ENCODE data around the gene THEMIS2. TPM values are rescaled to one million over a fixed set of nuclear protein-coding genes. Genes with fewer than 3 reads are reported as not detected.

Gene THEMIS2
- total RNA-seq, 2 donors from 2014 or later, result 6.8 to 12.6 TPM

DNA sequence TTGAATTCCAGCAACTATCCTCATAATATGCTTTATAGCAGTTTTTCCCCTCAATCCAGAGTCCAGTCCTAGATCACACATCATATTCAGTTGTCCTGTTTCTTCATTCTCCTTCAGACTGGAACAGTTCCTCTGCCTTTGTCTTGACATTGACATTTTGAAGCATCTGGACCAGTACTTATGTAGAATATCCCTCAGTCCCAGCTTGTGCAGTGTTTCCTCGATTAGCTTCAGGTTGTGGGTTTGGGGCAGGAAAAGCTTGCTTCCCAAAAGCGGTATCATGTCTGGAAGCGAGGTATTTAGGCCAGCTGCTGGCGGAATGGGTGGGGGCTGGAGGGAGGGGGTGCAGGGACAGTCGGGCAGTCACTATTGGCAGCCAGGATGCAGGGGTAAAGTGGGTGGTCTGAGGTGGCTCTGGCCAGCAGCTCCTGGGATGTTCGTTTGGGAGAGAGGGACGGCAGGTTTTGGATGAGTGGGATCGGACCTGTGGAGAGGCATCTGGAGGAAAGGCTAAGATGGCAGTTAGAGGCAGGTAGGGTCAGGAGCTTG is 6.5 kb downstream of the THEMIS2 start:
- DNase-seq, result no peak
- H3K4me3 ChIP-seq, result no peak overlapping the region
- no peak overlapping the region for H3K27ac ChIP-seq
- no peaks in the 10 kb centered on the region for H3K9me3 ChIP-seq
- H3K4me1 ChIP-seq, result no peaks in the 10 kb centered on the region
- H3K27me3 ChIP-seq, result no peaks in the 10 kb centered on the region
- TF ChIP-seq, protein P1, sequence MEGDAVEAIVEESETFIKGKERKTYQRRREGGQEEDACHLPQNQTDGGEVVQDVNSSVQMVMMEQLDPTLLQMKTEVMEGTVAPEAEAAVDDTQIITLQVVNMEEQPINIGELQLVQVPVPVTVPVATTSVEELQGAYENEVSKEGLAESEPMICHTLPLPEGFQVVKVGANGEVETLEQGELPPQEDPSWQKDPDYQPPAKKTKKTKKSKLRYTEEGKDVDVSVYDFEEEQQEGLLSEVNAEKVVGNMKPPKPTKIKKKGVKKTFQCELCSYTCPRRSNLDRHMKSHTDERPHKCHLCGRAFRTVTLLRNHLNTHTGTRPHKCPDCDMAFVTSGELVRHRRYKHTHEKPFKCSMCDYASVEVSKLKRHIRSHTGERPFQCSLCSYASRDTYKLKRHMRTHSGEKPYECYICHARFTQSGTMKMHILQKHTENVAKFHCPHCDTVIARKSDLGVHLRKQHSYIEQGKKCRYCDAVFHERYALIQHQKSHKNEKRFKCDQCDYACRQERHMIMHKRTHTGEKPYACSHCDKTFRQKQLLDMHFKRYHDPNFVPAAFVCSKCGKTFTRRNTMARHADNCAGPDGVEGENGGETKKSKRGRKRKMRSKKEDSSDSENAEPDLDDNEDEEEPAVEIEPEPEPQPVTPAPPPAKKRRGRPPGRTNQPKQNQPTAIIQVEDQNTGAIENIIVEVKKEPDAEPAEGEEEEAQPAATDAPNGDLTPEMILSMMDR (IDR thresholded peaks at IDR 0.05), result no peak
- intact Hi-C loops (cut with DNase I), result no loop called here
- no peaks in the 10 kb centered on the region for H3K36me3 ChIP-seq
- no peak overlapping the region for H3K9ac ChIP-seq (ENCODE audit: low read depth in 2 of 2, low read length in 2 of 2)

DNA sequence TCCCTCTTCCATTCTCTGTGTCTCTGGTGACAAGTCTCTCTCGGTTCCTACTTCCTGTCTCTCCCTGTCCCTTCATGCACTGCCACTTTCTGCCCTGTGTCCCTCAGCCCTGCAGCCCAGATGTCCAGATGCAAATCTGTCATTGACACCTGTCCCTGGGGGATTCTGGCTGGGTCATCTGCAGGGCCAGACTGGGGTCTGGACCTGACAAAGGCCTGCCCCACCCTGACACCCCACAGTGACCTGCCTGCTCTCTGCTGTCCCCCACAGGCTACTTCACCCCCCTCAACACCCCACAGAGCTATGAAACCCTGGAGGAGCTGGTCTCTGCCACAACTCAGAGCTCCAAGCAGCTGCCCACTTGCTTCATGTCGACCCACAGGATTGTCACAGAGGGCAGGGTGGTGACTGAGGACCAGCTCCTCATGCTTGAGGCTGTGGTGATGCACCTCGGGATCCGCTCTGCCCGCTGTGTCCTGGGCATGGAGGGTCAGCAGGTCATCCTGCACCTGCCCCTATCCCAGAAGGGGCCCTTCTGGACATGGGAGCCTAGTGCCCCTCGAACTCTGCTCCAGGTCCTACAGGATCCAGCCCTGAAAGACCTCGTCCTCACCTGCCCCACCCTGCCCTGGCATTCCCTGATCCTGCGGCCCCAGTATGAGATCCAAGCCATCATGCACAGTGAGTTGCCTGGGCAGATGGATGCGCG is 7.2 kb downstream of the THEMIS2 start:
- H3K9me3 ChIP-seq, result no peaks in the 10 kb centered on the region
- no peak overlapping the region for H3K4me3 ChIP-seq
- no peaks in the 10 kb centered on the region for H3K27me3 ChIP-seq
- H3K9ac ChIP-seq (ENCODE audit: low read depth in 2 of 2, low read length in 2 of 2), result no peak overlapping the region
- no peaks in the 10 kb centered on the region for H3K4me1 ChIP-seq
- DNase-seq, result no peak
- H3K36me3 ChIP-seq, result no peaks in the 10 kb centered on the region
- intact Hi-C loops (cut with DNase I), result no loop called here
- TF ChIP-seq, protein P1 (IDR thresholded peaks at IDR 0.05), result no peak
- no peak overlapping the region for H3K27ac ChIP-seq

DNA sequence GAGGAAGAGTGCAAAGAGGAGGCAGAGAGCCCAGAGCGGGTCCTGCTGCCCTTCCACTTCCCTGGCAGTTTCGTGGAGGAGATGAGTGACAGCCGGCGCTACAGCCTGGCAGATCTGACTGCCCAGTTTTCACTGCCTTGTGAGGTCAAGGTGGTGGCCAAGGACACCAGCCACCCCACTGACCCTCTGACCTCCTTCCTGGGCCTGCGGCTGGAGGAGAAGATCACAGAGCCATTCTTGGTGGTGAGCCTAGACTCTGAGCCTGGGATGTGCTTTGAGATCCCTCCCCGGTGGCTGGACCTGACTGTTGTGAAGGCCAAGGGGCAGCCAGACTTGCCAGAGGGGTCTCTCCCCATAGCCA is 10.2 kb downstream of the THEMIS2 start:
- intact Hi-C loops (cut with DNase I), result no loop called here
- Histone ChIP-seq H3K27ac (no peak overlapping the region), H3K27me3 (no peaks in the 10 kb centered on the region), H3K36me3 (no peaks in the 10 kb centered on the region), H3K9me3 (no peaks in the 10 kb centered on the region), H3K4me3 (no peak overlapping the region), H3K9ac (ENCODE audit: low read depth in 2 of 2, low read length in 2 of 2) (no peak overlapping the region), H3K4me1 (no peaks in the 10 kb centered on the region)
- TF ChIP-seq, protein P1 (IDR thresholded peaks at IDR 0.05), result no peak
- no peak for DNase-seq

DNA sequence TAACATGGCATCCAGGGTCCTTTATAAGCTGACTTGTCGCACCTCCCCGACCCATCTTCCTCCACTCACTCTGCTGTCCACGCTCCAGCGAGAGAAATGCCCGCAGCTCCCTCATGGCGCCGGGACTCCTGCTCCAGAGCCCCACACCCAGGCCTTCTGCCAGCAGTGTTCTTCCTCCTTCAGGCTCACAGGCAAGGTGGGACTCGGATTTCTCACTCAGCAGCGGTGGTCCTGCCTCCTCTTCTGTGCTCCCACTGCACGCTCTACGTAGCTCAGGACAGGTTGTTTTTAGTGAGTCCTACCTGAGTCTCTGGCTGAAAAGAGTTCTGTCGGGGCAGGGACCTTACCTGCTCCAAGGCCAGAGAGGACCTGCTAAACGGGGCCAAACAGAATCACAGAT is 11.2 kb downstream of the THEMIS2 start:
- Histone ChIP-seq H3K9ac (ENCODE audit: low read depth in 2 of 2, low read length in 2 of 2) (peak overlapping the region in 1 of 2 donors; percentile 12), H3K27ac (no peak overlapping the region), H3K4me1 (no peaks in the 10 kb centered on the region), H3K9me3 (no peaks in the 10 kb centered on the region), H3K27me3 (no peaks in the 10 kb centered on the region), H3K36me3 (no peaks in the 10 kb centered on the region), H3K4me3 (no peak overlapping the region)
- no peak for DNase-seq
- intact Hi-C loops (cut with DNase I), result no loop called here
- TF ChIP-seq, protein P1 (IDR thresholded peaks at IDR 0.05), result no peak

DNA sequence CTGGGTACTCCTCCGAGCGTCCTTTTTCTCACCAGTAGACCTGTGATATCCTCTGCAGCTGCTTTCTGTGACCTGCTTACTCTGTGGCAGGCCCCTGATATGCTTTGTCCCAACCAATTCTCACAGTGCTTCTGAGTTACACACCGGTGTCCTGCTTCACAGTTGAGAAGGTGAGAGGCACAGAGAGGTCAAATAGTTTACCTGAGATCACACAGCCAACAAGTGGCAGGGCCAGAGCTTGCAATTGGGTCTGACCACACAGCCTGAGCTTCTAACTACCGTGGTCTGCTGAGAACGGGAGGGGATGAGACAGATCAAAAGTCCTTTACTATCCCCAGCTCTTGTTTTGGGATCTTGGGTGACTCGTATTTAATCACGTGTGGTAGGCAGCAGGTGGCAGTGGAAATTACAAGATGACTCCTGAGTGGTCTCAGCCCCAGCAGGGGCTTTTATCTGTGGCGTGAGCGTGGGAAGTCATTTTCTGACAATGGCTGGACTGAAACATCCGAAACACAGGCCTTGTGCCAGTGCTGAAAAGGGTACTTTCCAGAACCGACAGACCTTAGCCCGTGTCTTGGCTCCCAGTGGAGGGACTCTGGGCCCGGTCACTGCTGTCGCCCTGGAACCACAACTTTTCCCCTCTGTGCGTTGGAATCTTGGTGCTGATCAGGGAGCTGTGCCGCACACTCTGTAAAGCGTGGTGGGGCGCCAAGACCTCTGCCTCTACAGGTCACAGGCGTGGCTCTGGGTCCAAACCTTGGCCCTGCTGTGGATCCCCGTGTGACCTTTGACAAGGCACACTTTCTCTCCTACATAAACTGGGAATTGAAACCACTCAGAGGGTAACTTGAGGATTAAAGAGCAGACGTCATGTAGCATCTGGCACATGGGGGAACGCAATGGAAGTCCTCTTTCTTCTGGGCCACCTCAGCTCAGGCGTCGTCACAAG is 11.9 kb downstream of the THEMIS2 start:
- no peak for DNase-seq
- no peaks in the 10 kb centered on the region for H3K4me1 ChIP-seq
- H3K4me3 ChIP-seq, result no peak overlapping the region
- no peaks in the 10 kb centered on the region for H3K27me3 ChIP-seq
- H3K27ac ChIP-seq, result peak overlapping the region; percentile 64
- TF ChIP-seq, protein P1 (IDR thresholded peaks at IDR 0.05), result no peak
- no peaks in the 10 kb centered on the region for H3K36me3 ChIP-seq
- intact Hi-C loops (cut with DNase I), result no loop called here
- peak overlapping the region; percentile 5 to 40 for H3K9ac ChIP-seq (ENCODE audit: low read depth in 2 of 2, low read length in 2 of 2)
- no peaks in the 10 kb centered on the region for H3K9me3 ChIP-seq
